Measurements from ENCODE around the gene MEGF6. TPM values are rescaled to one million over a fixed set of nuclear protein-coding genes. Genes with fewer than 3 reads are reported as not detected.

The MEGF6 gene
- total and polyA plus RNA-seq, 11 donors, result 1.9 to 16.2 (median 5.1) TPM

- intact Hi-C loops (cut with DNase I), result loop anchor here in 8 of 10 donors (1.0 to 2.0 kb wide), 3 partner anchors 29 to 31 kb away; partner anchors contain the start of gene ARHGEF16 (in 1 of the 8)
- ATAC-seq, result peak in 3 of 4 donors; percentile 53 to 67 (median 56)
- Histone ChIP-seq H3K27me3 (peaks cover 0 to 4% (median 0%) of the 10 kb centered on the region in 9 donors), H3K4me3 (no peak overlapping the region), H3K27ac (no peak overlapping the region), H3K36me3 (no peaks in the 10 kb centered on the region), H3K9me3 (peaks cover 0 to 13% (median 0%) of the 10 kb centered on the region in 12 donors), H3K4me1 (peaks cover 0 to 3% (median 0%) of the 10 kb centered on the region in 12 donors)
- peak; percentile 74 to 92 (median 84) for TF ChIP-seq CTCF (IDR thresholded peaks at IDR 0.05)
- TF ChIP-seq POLR2A (IDR thresholded peaks at IDR 0.05), result no peak
- DNase-seq, result no peak
- WGBS, 4 donors, result 35 to 46% (median 44%) methylated on average over 25 to 31 of the region's 31 CpGs
Observed at GRCh38 chr1:3483801-3484444, 127.4 kb downstream of the MEGF6 start.

DNA sequence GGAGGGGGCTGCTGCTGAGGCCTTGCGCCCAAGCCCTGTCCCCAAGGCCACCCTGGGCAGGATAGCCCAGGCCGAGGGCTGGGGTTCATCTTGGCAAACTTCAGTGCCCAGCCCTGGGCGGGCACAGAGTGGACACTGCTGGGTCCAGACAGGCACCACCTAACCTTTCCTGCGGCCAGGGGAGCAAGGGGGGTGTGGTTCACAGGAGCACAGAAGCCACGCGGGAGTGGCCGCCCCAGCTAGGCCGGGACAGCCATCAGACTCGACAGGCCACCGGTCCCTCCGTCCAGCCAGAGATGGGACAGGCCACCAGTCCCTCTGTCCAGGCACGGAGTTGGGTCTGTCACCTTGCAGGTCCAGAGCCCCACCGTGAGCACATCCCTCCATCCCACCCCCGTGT is 127.9 kb downstream of the MEGF6 start:
- DNase-seq (no peak), ATAC-seq (peak in 2 of 4 donors; percentile 5 to 12)
- peaks cover 0 to 4% (median 0%) of the 10 kb centered on the region in 9 donors for H3K27me3 ChIP-seq
- TF ChIP-seq CTCF (IDR thresholded peaks at IDR 0.05) (no peak), POLR2A (IDR thresholded peaks at IDR 0.05) (no peak)
- H3K9me3 ChIP-seq, result peaks cover 0 to 8% (median 0%) of the 10 kb centered on the region in 12 donors
- peaks cover 0 to 3% (median 0%) of the 10 kb centered on the region in 12 donors for H3K4me1 ChIP-seq
- H3K27ac ChIP-seq, result no peak overlapping the region
- 75 to 91% (median 79%) methylated on average over 3 to 14 of the region's 14 CpGs for WGBS, 4 donors
- H3K36me3 ChIP-seq, result no peaks in the 10 kb centered on the region
- H3K4me3 ChIP-seq, result no peak overlapping the region
- intact Hi-C loops (cut with DNase I), result loop anchor here in 1 of 10 donors (2.0 kb wide), 1 partner anchor 31 kb away; no protein-coding TSS in a partner anchor

DNA sequence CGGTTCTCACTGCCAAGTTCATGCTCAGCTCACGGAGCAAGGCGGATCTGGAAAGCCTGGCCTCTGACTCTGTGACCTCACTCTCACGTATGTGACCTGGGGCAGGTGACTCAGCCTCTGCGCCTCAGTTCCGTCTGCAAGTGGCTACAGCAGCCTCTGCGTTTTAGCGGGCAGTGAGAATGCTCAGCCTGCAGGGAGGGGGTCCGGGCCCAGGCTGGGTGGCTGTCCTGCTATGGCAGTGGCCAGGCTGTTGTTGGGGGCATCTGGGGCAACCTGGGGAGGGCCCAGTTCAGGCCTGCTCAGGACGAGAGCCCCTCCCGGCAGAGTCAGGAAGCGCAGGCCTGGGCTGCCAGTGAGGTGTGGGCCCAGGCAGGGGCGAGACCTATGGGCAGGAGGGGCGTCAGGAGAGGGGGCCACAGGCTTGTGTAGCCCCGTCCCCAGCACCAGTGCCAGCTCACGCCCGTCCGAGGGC is 128.9 kb downstream of the MEGF6 start:
- peaks cover 0 to 3% (median 0%) of the 10 kb centered on the region in 12 donors for H3K4me1 ChIP-seq
- H3K9me3 ChIP-seq, result no peaks in the 10 kb centered on the region
- no peak for DNase-seq
- H3K27ac ChIP-seq, result no peak overlapping the region
- no peak for ATAC-seq
- 64 to 81% (median 75%) methylated on average over 15 to 18 of the region's 18 CpGs for WGBS, 4 donors
- no peaks in the 10 kb centered on the region for H3K36me3 ChIP-seq
- no peak overlapping the region for H3K4me3 ChIP-seq
- intact Hi-C loops (cut with DNase I), result loop anchor here in 1 of 10 donors (2.0 kb wide), 1 partner anchor 30 kb away; no protein-coding TSS in a partner anchor
- no peak for TF ChIP-seq CTCF (IDR thresholded peaks at IDR 0.05)
- no peak for TF ChIP-seq POLR2A (IDR thresholded peaks at IDR 0.05)
- H3K27me3 ChIP-seq, result peaks cover 0 to 4% (median 0%) of the 10 kb centered on the region in 9 donors

DNA sequence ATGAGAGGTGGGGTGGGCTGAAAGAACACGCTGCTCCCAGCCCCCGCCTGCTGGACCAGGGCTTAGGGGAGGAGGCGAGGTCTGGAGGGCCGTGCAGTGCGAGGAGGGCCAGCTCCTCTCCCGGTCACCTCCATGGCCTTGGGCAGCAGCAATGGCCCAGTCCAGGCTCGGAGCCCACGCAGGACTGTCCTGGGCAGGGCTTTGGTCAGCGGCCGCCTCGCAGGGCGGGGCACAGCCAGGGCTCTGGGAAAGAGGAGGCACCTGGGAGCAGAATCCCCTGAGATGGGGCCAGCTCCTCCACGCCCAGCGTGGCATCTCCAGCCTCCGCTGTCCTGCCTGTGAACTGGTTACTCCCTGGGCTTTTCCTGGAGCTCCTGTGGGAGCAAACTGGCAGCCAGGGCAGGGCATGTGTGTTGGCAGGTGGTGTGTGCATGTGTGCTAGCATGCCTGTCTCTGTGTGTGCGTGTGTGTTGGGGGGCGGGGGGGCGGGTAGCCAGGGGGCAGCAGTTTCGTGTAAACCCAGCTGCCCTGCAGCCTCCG is 129.4 kb downstream of the MEGF6 start:
- DNase-seq (no peak), ATAC-seq (no peak)
- Histone ChIP-seq H3K9me3 (no peaks in the 10 kb centered on the region), H3K4me1 (peaks cover 0 to 3% (median 0%) of the 10 kb centered on the region in 12 donors), H3K27me3 (peaks cover 0 to 4% (median 0%) of the 10 kb centered on the region in 9 donors), H3K27ac (no peak overlapping the region), H3K4me3 (no peak overlapping the region), H3K36me3 (no peaks in the 10 kb centered on the region)
- TF ChIP-seq POLR2A (IDR thresholded peaks at IDR 0.05) (no peak), CTCF (IDR thresholded peaks at IDR 0.05) (no peak)
- WGBS, 4 donors, result 73 to 84% (median 75%) methylated on average over 16 to 20 of the region's 20 CpGs
- intact Hi-C loops (cut with DNase I), result loop anchor here in 2 of 10 donors (2.0 kb wide), 1 partner anchor 29 kb away; no protein-coding TSS in a partner anchor

Data from heart left ventricle (tissue), 16 donors.